GM21515 (cell line): ENCODE results near the gene TTR.

Source experiments
- ATAC-seq: cut with Tn5 transposase; IDR thresholded peaks from one replicate; pipeline ENCODE4 v1.9.1; 2021; ENCODE audit not compliant: unreplicated experiment

TTR gene

GRCh38 chr18:31612124-31612523 is 20.4 kb downstream of the TTR start:
- no peak for ATAC-seq

GRCh38 chr18:31614044-31614443 is 22.4 kb downstream of the TTR start:
- ATAC-seq, result no peak

GRCh38 chr18:31616586-31616985 is 24.9 kb downstream of the TTR start:
- ATAC-seq, result no peak

- ATAC-seq, result no peak
Observed at GRCh38 chr18:31617031-31617717, 25.5 kb downstream of the TTR start.

GRCh38 chr18:31618801-31619200 is 27.1 kb downstream of the TTR start:
- ATAC-seq, result no peak

GRCh38 chr18:31619291-31619690 is 27.6 kb downstream of the TTR start:
- ATAC-seq, result no peak

- no peak for ATAC-seq
Observed at GRCh38 chr18:31624892-31625640, 33.4 kb downstream of the TTR start.

GRCh38 chr18:31626409-31626808 is 34.7 kb downstream of the TTR start:
- ATAC-seq, result no peak

GRCh38 chr18:31630549-31630948 is 38.9 kb downstream of the TTR start:
- ATAC-seq, result no peak

GRCh38 chr18:31631526-31631925 is 39.8 kb downstream of the TTR start:
- no peak for ATAC-seq

GRCh38 chr18:31632356-31632755 is 40.7 kb downstream of the TTR start:
- no peak for ATAC-seq

GRCh38 chr18:31633392-31634330 is 42.0 kb downstream of the TTR start:
- peak; percentile 27 for ATAC-seq

GRCh38 chr18:31634331-31634713 is 42.6 kb downstream of the TTR start:
- peak; percentile 97 for ATAC-seq

- no peak for ATAC-seq
Observed at GRCh38 chr18:31636387-31636786, 44.7 kb downstream of the TTR start.

GRCh38 chr18:31637445-31637844 is 45.8 kb downstream of the TTR start:
- no peak for ATAC-seq

- ATAC-seq, result no peak
Observed at GRCh38 chr18:31643003-31643402, 51.3 kb downstream of the TTR start.

GRCh38 chr18:31645411-31645810 is 53.7 kb downstream of the TTR start:
- no peak for ATAC-seq

- ATAC-seq, result no peak
Observed at GRCh38 chr18:31646332-31647126, 54.9 kb downstream of the TTR start.

- no peak for ATAC-seq
Observed at GRCh38 chr18:31647127-31647753, 55.6 kb downstream of the TTR start.
